ENCODE data around the gene PHYH. TPM values are rescaled to one million over a fixed set of nuclear protein-coding genes. Genes with fewer than 3 reads are reported as not detected.

Gene PHYH
- total RNA-seq, 4 donors from 2014 or later: 31.9 to 53.4 (median 36.4) TPM

DNA sequence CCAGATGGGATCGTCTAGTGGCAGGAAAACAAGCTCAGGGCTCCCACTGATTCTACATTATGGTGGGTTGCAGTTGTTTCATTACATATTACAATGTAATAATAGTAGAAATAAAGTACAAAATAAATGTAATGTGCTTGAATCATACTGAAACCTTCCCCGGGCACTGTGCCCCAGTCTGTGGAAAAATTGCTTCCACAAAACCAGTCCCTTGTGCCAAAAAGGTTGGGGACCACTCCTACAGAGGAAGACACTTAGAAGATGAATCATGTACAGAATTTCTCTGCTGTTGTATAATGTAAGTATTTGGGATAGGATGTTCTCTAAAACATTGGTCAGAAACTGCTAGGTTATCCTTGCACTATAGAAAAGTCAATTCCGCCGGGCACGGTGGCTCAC lies 11.3 kb upstream of the PHYH start:
- no peak overlapping the region for H3K27ac ChIP-seq
- 47 to 64% methylated on average over 3 to 4 of the region's 5 CpGs for WGBS, 2 donors (ENCODE audit: low coverage in 1 of 2)

DNA sequence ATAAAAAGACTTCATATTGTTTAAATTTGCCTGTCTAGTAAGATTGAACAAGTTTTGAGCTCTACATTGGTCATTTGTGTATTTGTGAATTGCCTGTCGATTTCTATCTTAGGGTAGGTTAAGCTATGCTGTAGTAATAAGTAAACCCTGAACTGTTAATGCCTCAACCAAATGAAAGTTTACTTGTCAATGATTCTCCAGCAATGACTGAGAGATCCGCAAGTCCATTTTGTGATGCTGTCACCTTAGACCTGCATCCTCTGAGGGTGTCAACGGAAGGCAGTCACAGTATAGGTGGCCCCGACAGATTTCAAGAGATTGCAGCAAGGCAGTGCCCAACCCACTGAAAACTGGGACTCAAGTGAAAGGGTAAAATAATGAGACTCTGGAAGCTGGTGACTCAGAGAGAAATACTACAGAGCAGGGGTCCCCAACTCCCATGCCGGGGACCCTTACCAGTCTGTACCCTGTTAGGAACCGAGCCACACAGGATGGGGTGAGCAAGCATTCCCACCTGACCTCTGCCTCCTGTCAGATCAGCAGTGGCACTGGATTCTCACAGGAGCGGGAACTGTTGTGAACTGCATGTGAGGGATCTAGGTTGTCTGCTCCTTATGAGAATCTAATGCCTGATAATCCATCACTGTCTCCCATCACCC lies 10.8 kb upstream of the PHYH start:
- Histone ChIP-seq H3K27ac (no peak overlapping the region), H3K4me3 (no peak overlapping the region), H3K4me1 (peaks cover 0 to 10% (median 0%) of the 10 kb centered on the region in 3 donors), H3K27me3 (no peaks in the 10 kb centered on the region), H3K9me3 (no peaks in the 10 kb centered on the region), H3K36me3 (no peaks in the 10 kb centered on the region)
- TF ChIP-seq POLR2AphosphoS5 (IDR thresholded peaks at IDR 0.05) (no peak), EP300 (IDR thresholded peaks at IDR 0.05) (no peak), POLR2A (IDR thresholded peaks at IDR 0.05) (no peak)
- TF ChIP-seq, protein P1, sequence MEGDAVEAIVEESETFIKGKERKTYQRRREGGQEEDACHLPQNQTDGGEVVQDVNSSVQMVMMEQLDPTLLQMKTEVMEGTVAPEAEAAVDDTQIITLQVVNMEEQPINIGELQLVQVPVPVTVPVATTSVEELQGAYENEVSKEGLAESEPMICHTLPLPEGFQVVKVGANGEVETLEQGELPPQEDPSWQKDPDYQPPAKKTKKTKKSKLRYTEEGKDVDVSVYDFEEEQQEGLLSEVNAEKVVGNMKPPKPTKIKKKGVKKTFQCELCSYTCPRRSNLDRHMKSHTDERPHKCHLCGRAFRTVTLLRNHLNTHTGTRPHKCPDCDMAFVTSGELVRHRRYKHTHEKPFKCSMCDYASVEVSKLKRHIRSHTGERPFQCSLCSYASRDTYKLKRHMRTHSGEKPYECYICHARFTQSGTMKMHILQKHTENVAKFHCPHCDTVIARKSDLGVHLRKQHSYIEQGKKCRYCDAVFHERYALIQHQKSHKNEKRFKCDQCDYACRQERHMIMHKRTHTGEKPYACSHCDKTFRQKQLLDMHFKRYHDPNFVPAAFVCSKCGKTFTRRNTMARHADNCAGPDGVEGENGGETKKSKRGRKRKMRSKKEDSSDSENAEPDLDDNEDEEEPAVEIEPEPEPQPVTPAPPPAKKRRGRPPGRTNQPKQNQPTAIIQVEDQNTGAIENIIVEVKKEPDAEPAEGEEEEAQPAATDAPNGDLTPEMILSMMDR (IDR thresholded peaks at IDR 0.05): no peak
- 72 to 73% methylated on average over 3 to 5 of the region's 7 CpGs for WGBS, 2 donors (ENCODE audit: low coverage in 1 of 2)
- ATAC-seq: no peak

More for the DNA sequence above, 11.3 kb upstream of the PHYH start:
- Histone ChIP-seq H3K9me3 (no peaks in the 10 kb centered on the region), H3K36me3 (no peaks in the 10 kb centered on the region), H3K4me1 (peaks cover 0 to 16% (median 0%) of the 10 kb centered on the region in 3 donors), H3K27me3 (no peaks in the 10 kb centered on the region), H3K4me3 (no peak overlapping the region)
- ATAC-seq: no peak
- TF ChIP-seq POLR2AphosphoS5 (IDR thresholded peaks at IDR 0.05): no peak

DNA sequence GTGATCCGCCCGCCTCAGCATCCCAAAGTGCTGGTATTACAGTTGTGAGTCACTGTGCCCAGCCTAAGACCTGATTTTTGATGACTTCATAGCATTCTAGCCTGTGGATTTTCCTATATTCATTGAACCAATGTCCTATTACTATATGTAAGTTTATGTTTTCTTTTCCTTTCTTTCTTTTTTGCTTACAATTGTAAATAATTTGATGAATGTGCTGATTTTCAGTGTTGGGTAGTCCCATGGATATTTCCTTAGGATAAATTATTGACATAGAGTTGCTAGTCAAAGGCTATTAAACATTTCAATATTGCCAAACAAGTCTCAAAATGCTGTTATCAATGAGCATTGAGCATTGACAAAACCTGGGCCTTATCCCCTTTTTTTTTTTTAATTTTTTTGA lies 9.9 kb upstream of the PHYH start:
- Histone ChIP-seq H3K4me3 (no peak overlapping the region), H3K4me1 (peaks cover 0 to 2% (median 0%) of the 10 kb centered on the region in 3 donors), H3K9me3 (no peaks in the 10 kb centered on the region), H3K27me3 (no peaks in the 10 kb centered on the region), H3K27ac (no peak overlapping the region), H3K36me3 (no peaks in the 10 kb centered on the region)
- no peak for ATAC-seq
- TF ChIP-seq, protein P1 (IDR thresholded peaks at IDR 0.05): no peak
- no peak for TF ChIP-seq EP300 (IDR thresholded peaks at IDR 0.05)
- WGBS, 2 donors (ENCODE audit: low coverage in 1 of 2): 95 to 100% methylated on average over 2 of the region's 2 CpGs

DNA sequence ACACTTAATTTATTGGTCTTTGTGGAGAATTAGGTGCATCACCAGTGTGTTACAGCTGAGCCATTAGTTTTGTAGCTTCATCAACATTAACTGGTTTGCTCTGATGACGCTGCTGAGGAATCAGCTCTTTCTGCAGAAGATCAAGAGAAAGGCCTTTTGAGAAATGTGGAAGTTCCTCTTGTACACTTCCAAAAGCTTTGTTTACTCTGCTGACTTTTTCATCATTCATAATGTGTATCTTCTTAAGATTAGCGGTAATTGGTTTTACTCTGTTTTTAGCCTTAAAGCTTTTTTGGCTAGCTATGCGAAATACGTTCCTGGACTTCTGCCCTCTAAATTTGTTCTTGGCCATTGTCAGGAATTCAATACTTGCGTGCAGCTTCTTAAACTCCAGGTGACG lies 8.2 kb upstream of the PHYH start:
- 21 to 60% methylated on average over 6 of the region's 6 CpGs for WGBS, 2 donors (ENCODE audit: low coverage in 1 of 2)
- Histone ChIP-seq H3K9me3 (no peaks in the 10 kb centered on the region), H3K27ac (no peak overlapping the region), H3K4me1 (no peaks in the 10 kb centered on the region), H3K36me3 (no peaks in the 10 kb centered on the region), H3K4me3 (no peak overlapping the region), H3K27me3 (no peaks in the 10 kb centered on the region)
- ATAC-seq: no peak
- TF ChIP-seq POLR2AphosphoS5 (IDR thresholded peaks at IDR 0.05) (no peak), EP300 (IDR thresholded peaks at IDR 0.05) (no peak), POLR2A (IDR thresholded peaks at IDR 0.05) (no peak)
- TF ChIP-seq, protein P1 (IDR thresholded peaks at IDR 0.05): no peak

DNA sequence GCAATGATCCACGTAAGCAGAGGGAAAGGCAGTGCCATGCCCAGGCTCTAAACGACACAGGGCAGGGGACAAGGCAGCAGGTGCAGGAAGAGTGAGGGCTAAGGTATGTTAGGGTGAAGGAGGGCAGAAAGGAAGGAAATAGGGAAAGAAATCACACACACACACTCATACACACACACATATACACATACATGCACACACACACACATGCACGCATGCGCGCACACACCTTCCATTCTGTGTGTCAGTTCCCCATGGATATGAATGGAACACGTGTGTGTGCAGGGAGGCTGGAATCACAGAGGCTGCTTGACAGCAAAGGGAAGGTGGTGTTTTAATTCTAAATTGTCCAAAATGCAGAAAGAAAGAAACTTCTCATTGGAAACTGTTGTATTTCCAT lies 6.2 kb upstream of the PHYH start:
- H3K27me3 ChIP-seq: no peaks in the 10 kb centered on the region
- no peaks in the 10 kb centered on the region for H3K36me3 ChIP-seq
- TF ChIP-seq, protein P1 (IDR thresholded peaks at IDR 0.05): no peak
- no peak for TF ChIP-seq EP300 (IDR thresholded peaks at IDR 0.05)
- no peak for TF ChIP-seq POLR2AphosphoS5 (IDR thresholded peaks at IDR 0.05)
- TF ChIP-seq POLR2A (IDR thresholded peaks at IDR 0.05): no peak
- no peak for ATAC-seq
- H3K27ac ChIP-seq: no peak overlapping the region
- H3K4me3 ChIP-seq: no peak overlapping the region
- 88 to 92% methylated on average over 5 to 6 of the region's 6 CpGs for WGBS, 2 donors (ENCODE audit: low coverage in 1 of 2)
- H3K9me3 ChIP-seq: no peaks in the 10 kb centered on the region
- peaks cover 0 to 14% (median 0%) of the 10 kb centered on the region in 3 donors for H3K4me1 ChIP-seq

All from gastroesophageal sphincter (tissue), 4 donors.